ENCODE data around the gene ATP11B. TPM values are rescaled to one million over a fixed set of nuclear protein-coding genes. Genes with fewer than 3 reads are reported as not detected.
"Not testable (repeated sequence)": the region's sequence is repeated elsewhere in the genome, so short reads cannot be mapped to it uniquely, and the experiment has no call there.

The ATP11B gene
- total RNA-seq, 6 experiments from 2014 or later = 43.9 to 60.5 (median 51.5) TPM

DNA sequence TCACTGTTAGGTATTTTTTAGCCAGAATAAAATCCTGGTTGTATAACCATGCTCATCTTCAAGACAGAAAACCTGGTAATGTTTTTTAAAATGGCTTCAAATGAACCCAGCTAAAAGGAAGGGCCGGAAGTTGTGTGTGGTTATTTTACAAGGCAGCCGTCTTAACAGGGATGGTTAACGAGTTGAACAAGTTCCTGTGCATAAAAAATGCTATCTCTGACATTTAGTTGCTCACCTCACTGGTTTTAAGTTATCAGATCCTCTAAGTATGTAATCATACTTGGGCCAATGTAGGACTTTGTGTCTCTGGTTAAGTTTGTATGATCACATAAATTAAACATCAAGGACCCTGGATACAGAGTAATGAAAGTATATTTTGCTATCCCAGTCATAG is 2.1 kb downstream of the ATP11B start:
- H3K27ac Mint-ChIP-seq = peak overlapping the region; percentile 93
- no peaks in the 10 kb centered on the region for H3K9me3 Mint-ChIP-seq
- peaks cover 29% of the 10 kb centered on the region for H3K4me1 Mint-ChIP-seq (ENCODE audit: low read depth)
- DNase-seq = peak; percentile 7
- H3K4me3 Mint-ChIP-seq = peak overlapping the region; percentile 96
- H3K27me3 Mint-ChIP-seq (ENCODE audit: insufficient read depth) = no peaks in the 10 kb centered on the region
- H3K36me3 Mint-ChIP-seq (ENCODE audit: low read depth) = 0 out of 2 replicates have a peak, but pooled peaks cover 3% of the 10 kb centered on the region
- TF ChIP-seq, protein P1, sequence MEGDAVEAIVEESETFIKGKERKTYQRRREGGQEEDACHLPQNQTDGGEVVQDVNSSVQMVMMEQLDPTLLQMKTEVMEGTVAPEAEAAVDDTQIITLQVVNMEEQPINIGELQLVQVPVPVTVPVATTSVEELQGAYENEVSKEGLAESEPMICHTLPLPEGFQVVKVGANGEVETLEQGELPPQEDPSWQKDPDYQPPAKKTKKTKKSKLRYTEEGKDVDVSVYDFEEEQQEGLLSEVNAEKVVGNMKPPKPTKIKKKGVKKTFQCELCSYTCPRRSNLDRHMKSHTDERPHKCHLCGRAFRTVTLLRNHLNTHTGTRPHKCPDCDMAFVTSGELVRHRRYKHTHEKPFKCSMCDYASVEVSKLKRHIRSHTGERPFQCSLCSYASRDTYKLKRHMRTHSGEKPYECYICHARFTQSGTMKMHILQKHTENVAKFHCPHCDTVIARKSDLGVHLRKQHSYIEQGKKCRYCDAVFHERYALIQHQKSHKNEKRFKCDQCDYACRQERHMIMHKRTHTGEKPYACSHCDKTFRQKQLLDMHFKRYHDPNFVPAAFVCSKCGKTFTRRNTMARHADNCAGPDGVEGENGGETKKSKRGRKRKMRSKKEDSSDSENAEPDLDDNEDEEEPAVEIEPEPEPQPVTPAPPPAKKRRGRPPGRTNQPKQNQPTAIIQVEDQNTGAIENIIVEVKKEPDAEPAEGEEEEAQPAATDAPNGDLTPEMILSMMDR (IDR thresholded peaks at IDR 0.05) = no peak

DNA sequence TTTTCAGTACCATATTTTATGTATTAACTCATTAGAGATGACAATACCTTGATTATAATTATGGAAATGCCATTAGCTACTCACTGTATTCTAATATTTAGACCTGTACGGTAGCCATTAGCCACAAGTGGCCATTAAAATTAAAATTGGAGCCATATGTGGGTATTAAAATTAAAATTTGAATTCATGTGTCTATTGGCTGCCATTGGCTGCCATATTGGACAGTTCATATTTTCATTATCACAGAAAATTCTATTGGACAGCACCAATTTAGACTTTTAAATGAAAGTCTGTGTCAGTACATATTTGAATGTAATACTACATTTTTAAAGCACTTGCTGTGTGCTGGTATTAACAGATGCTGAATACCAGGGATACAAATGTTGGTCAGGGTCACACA is 3.0 kb downstream of the ATP11B start:
- H3K4me3 Mint-ChIP-seq = no peak overlapping the region
- H3K9me3 Mint-ChIP-seq = no peaks in the 10 kb centered on the region
- H3K27me3 Mint-ChIP-seq (ENCODE audit: insufficient read depth) = no peaks in the 10 kb centered on the region

DNA sequence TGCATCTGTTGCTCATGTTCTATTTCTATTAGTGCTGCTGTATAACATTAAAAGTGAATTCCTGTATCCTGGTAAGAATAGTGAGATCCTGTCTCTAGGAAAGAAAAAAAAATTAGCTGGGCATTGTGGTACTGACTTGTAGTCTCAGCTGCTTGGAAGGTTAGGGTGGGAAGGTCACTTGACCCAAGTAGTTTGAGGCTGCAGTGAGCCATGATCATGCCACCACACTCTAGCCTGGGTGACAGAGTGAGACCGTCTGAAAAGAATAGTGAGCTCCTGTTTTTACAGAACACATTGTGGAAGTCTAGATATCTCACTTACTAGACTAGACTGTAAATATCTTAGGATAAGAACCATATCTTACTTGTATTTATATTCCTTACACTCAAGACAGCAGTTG is 4.6 kb downstream of the ATP11B start:
- no peaks in the 10 kb centered on the region for H3K9me3 Mint-ChIP-seq
- H3K36me3 Mint-ChIP-seq (ENCODE audit: low read depth) = 0 out of 2 replicates have a peak, but pooled peaks cover 3% of the 10 kb centered on the region
- TF ChIP-seq, protein P1 (IDR thresholded peaks at IDR 0.05) = no peak
- no peak overlapping the region for H3K4me3 Mint-ChIP-seq
- no peak for DNase-seq
- no peak overlapping the region for H3K27ac Mint-ChIP-seq
- peaks cover 39% of the 10 kb centered on the region for H3K4me1 Mint-ChIP-seq (ENCODE audit: low read depth)
- no peaks in the 10 kb centered on the region for H3K27me3 Mint-ChIP-seq (ENCODE audit: insufficient read depth)

More for the DNA sequence above, 3.0 kb downstream of the ATP11B start:
- TF ChIP-seq, protein P1 (IDR thresholded peaks at IDR 0.05) = no peak
- H3K36me3 Mint-ChIP-seq (ENCODE audit: low read depth) = 0 out of 2 replicates have a peak, but pooled peaks cover 3% of the 10 kb centered on the region
- H3K27ac Mint-ChIP-seq = no peak overlapping the region
- H3K4me1 Mint-ChIP-seq (ENCODE audit: low read depth) = peaks cover 29% of the 10 kb centered on the region
- DNase-seq = no peak

DNA sequence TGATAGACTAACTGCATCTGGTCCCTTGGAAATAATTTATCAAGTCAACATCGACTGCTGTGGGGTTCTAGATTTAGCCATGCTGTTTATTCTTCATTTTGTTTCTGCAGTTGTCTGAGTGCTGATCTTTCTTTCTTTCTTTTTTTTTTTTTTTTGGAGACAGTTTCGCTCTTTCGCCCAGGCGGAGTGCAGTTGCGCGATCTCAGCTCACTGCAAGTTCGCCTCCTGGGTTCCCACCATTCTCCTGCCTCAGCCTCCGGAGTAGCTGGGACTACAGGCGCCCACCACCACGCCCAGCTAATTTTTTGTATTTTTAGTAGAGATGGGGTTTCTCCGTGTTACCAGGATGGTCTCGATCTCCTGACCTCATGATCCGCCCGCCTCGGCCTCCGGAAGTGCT is 5.8 kb downstream of the ATP11B start:
- H3K27me3 Mint-ChIP-seq (ENCODE audit: insufficient read depth); H3K9me3 Mint-ChIP-seq; H3K4me3 Mint-ChIP-seq; H3K36me3 Mint-ChIP-seq (ENCODE audit: low read depth); DNase-seq; H3K27ac Mint-ChIP-seq: not testable (repeated sequence)
- H3K4me1 Mint-ChIP-seq (ENCODE audit: low read depth) = peaks cover 39% of the 10 kb centered on the region

DNA sequence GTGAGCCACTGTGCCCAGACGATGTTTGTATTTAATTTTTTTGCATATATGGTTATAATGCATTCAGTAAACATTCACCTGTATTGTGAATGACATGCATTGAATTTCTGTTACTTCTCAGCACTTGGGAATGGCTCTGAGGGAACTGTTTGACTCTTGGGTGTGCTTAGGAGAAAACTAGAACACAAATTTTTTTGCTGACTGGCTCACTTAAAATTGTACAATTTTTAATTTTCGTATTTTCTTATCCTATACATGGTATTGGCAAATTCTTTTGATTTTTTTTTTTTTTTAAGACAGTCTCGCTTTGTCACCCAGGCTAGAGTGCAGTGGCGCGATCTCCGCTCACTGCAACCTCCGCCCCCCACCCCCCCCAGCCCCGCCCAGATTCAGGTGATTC is 7.2 kb downstream of the ATP11B start:
- Mint-ChIP-seq H3K4me1 (ENCODE audit: low read depth) (peaks cover 28% of the 10 kb centered on the region), H3K27ac (no peak overlapping the region), H3K36me3 (ENCODE audit: low read depth) (0 out of 2 replicates have a peak, but pooled peaks cover 3% of the 10 kb centered on the region), H3K27me3 (ENCODE audit: insufficient read depth) (no peaks in the 10 kb centered on the region), H3K9me3 (no peaks in the 10 kb centered on the region), H3K4me3 (no peak overlapping the region)
- TF ChIP-seq, protein P1 (IDR thresholded peaks at IDR 0.05) = no peak
- DNase-seq = no peak

DNA sequence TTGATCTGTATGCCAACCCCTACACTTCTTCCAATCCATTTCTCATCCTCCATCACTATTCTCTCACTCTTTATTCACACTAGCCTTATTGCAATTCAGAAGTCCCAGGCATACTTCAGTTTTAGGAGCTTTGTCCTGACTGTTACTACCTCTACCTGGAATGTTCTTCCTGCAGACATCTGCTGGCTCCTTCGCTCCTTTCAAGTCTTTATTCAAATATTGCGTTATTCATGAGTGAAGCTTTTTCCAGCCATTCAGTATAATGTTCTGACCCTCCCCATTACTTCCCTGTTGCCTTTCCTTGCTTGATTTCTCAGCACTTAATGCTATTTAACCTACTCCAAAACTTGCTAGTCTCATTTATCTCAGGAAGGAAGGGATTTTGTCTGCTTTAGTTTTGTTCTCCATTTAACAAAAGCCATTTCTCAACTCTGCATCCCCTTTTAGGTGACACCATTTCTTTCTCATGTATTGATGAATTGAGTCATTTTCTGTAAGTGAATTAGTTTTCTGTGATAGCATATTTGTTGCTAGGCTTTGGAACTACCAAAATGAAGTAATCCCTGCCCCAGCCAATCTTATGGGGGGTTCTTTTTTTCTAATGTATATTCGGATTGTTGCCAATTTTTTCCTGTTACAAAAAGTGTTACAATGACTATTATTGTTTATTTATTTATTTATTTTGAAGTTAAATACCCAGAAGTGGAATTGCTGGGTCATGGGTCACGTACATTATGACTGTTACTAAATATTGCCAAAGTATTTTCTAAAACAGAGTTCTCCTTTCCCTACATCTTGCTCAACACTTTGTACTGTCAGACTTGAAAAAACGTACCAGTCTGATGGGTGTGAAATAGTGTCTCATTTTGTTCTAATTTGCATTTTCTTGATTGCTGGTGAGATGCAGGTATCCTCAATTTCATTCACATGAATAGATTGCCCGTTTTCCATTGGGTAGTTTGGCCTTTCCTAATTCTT is 9.4 kb downstream of the ATP11B start:
- Mint-ChIP-seq H3K27ac (no peak overlapping the region), H3K27me3 (ENCODE audit: insufficient read depth) (no peaks in the 10 kb centered on the region), H3K36me3 (ENCODE audit: low read depth) (0 out of 2 replicates have a peak, but pooled peaks cover 3% of the 10 kb centered on the region), H3K4me3 (no peak overlapping the region), H3K9me3 (no peaks in the 10 kb centered on the region), H3K4me1 (ENCODE audit: low read depth) (peaks cover 14% of the 10 kb centered on the region; the same call in 1 of the 2 replicates)
- TF ChIP-seq, protein P1 (IDR thresholded peaks at IDR 0.05) = no peak
- no peak for DNase-seq

All from HFFc6 (cell line).